Measurements from ENCODE around the gene ARHGAP6. TPM values are rescaled to one million over a fixed set of nuclear protein-coding genes. Genes with fewer than 3 reads are reported as not detected.

The ARHGAP6 gene
- total and polyA plus RNA-seq, 9 of the 15 experiments (the other 6 are each of a cell fraction or from before 2014, with no cell fraction given): 12.5 to 63.6 (median 41.8) TPM

- H3K4me2 ChIP-seq (ENCODE audit: insufficient read depth, low read length): no peak overlapping the region
- no peaks in the 10 kb centered on the region for H3K9me3 ChIP-seq (replicated peaks; ENCODE audit: control insufficient read depth, insufficient read depth, low read depth, low read length)
- WGBS (ENCODE audit: insufficient coverage, low coverage, missing lambda C conversion rate): 0% methylated on average over 3 of the region's 3 CpGs
- TF ChIP-seq PML (IDR thresholded peaks at IDR 0.05; ENCODE audit: low read length) (no peak), ZBTB2 (IDR thresholded peaks at IDR 0.05) (no peak), CLOCK (CRISPR knock-in tag; IDR thresholded peaks at IDR 0.05; ENCODE audit: borderline replicate concordance) (no peak), MED1 (CRISPR knock-in tag; IDR thresholded peaks at IDR 0.05; ENCODE audit: borderline replicate concordance) (no peak), CBX2 (IDR thresholded peaks at IDR 0.05; ENCODE audit: insufficient read depth, low read length, poor library complexity, severe bottlenecking) (no peak), HNRNPK (IDR thresholded peaks at IDR 0.05; ENCODE audit: low read depth, low read length, poor library complexity, severe bottlenecking) (no peak)
- H4K20me1 ChIP-seq (replicated peaks; ENCODE audit: control insufficient read depth, insufficient read depth, low read length): no peaks in the 10 kb centered on the region
- ATAC-seq (no peak), FAIRE-seq (no peak), DNase-seq (ENCODE audit: extremely low read depth in 1 of 4, low spot score in 3 of 4) (no peak)
- no TSS peak for BruUV-seq (replicated peaks)
- H3K4me1 ChIP-seq (replicated peaks in 1 of 2; ENCODE audit: control insufficient read depth in 2 of 2, insufficient read depth in 2 of 2, low read length in 2 of 2): no peaks in the 10 kb centered on the region
- H3K27me3 ChIP-seq (ENCODE audit: control insufficient read depth in 2 of 2, insufficient read depth in 2 of 2, low read length in 2 of 2): peaks cover 0 to 6% of the 10 kb centered on the region in 2 experiments; a peak in 1 of 5 replicates
- no peak overlapping the region for H3K4me3 ChIP-seq
- in situ Hi-C loops (cut with MboI): loop anchor here (10.0 kb wide), 1 partner anchor 1446 kb away; no protein-coding TSS in a partner anchor
- H2AFZ ChIP-seq (ENCODE audit: low read depth, low read length): no peak overlapping the region
- no peak overlapping the region for H3K27ac ChIP-seq (ENCODE audit: extremely low read depth, low read depth, low read length)
- no peaks in the 10 kb centered on the region for H3K36me3 ChIP-seq (ENCODE audit: control insufficient read depth, insufficient read depth, low read length)
- no peaks in the 10 kb centered on the region for H3K9me1 ChIP-seq (ENCODE audit: control insufficient read depth, insufficient read depth, low read length)
- no peaks in the 10 kb centered on the region for H3K79me2 ChIP-seq (ENCODE audit: control insufficient read depth, insufficient read depth, low read length)
- intact Hi-C loops (cut with micrococcal nuclease): no loop called here
- CTCF ChIA-PET (ENCODE audit: low intra/inter-chr PET ratio): no interaction called here
- H3K9ac ChIP-seq (ENCODE audit: insufficient read depth in 1 of 2, low read depth in 2 of 2, low read length in 2 of 2): no peak overlapping the region
- POLR2A ChIA-PET: interaction anchor here (0.7 kb wide), 1 partner anchor 166 kb away, joined by 3 read pairs; no protein-coding TSS in a partner anchor
Observed at GRCh38 chrX:11698702-11699101, 33.0 kb upstream of the ARHGAP6 start.
